Activated T-helper 1 cell treated with anti-CD3 and anti-CD28 coated beads, Interleukin-12 subunit alpha, Interleukin-12 subunit beta, Interleukin-2, Interleukin-4 antibody, amounts not matched to agents 30 ng/mL and 10 ng/mL and 1 ng/mL, durations not matched to agents 14 hours and 24 hours and 36 hours (primary cell): ENCODE results near the gene PLA2G3. TPM values are rescaled to one million over a fixed set of nuclear protein-coding genes. Genes with fewer than 3 reads are reported as not detected.

ENCODE experiments used
- DNase-seq: peaks from one replicate; pipeline ENCODE4 v3.0.0; 2021; ENCODE audit warnings: low spot score
- H3K27ac Mint-ChIP-seq: one replicate; pipeline ENCODE4 v1.8.0; 2021; ENCODE audit warnings: mild to moderate bottlenecking, mixed read lengths
- H3K27me3 Mint-ChIP-seq: one replicate; pipeline ENCODE4 v1.8.0; 2022; ENCODE audit warnings: mild to moderate bottlenecking, moderate library complexity, mixed read lengths; ENCODE audit not compliant: insufficient read depth
- H3K36me3 Mint-ChIP-seq: one replicate; pipeline ENCODE4 v1.8.0; 2021; ENCODE audit warnings: low read depth, mixed read lengths
- H3K4me1 Mint-ChIP-seq: one replicate; pipeline ENCODE4 v1.8.0; 2021; ENCODE audit warnings: low read depth, mixed read lengths
- H3K4me3 Mint-ChIP-seq: one replicate; pipeline ENCODE4 v1.8.0; 2021; ENCODE audit warnings: mild to moderate bottlenecking, moderate library complexity, mixed read lengths
- H3K9me3 Mint-ChIP-seq: one replicate; pipeline ENCODE4 v1.8.0; 2021; ENCODE audit warnings: mixed read lengths
- intact Hi-C: fragments of 100-400 bp; cut with micrococcal nuclease; formaldehyde crosslinking; loops from one replicate; pipeline ENCODE4 v1.15.1; 2024
- total RNA-seq: library from RNA; stranded (reverse); gene quantifications from 2 replicates; pipeline ENCODE4 v1.2.3, GENCODE V29; 2022

The PLA2G3 gene
- total RNA-seq, 1 donor from 2014 or later, result not detected

- no peak overlapping the region for H3K4me3 Mint-ChIP-seq
- intact Hi-C loops, result no loop called here
- H3K36me3 Mint-ChIP-seq, result no peaks in the 10 kb centered on the region
- DNase-seq, result no peak
- H3K27ac Mint-ChIP-seq, result no peak overlapping the region
- H3K27me3 Mint-ChIP-seq, result peaks cover 4% of the 10 kb centered on the region
- H3K4me1 Mint-ChIP-seq, result peaks cover 12% of the 10 kb centered on the region
- H3K9me3 Mint-ChIP-seq, result peaks cover 3% of the 10 kb centered on the region
Observed at GRCh38 chr22:31141551-31141950, 1.2 kb upstream of the PLA2G3 start.

DNA sequence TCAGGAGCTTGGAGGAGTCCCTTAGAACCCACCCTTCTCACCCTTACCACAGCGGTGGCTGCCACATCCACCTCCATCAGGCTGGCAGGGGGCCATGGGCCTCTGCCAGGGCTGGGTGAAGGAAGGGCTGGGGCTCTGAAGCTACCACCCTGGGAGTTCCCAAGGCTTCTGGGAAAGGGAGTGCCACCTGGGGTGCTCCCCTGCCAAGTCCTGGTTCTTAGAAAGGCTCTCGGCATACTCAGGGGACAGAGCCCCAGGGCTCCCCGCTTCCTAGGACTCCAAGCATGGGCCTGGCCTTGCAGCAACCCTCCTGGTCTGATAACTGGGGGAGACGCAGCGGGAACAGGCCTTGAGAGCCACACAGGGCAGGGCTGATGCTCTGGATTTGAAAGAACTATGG, 438 bp upstream of the PLA2G3 start:
- DNase-seq, result no peak
- H3K36me3 Mint-ChIP-seq, result no peaks in the 10 kb centered on the region
- peaks cover 3% of the 10 kb centered on the region for H3K9me3 Mint-ChIP-seq

GRCh38 chr22:31139066-31139465, 1.2 kb downstream of the PLA2G3 start:
- peaks cover 5% of the 10 kb centered on the region for H3K4me1 Mint-ChIP-seq
- peaks cover 4% of the 10 kb centered on the region for H3K27me3 Mint-ChIP-seq
- no peak overlapping the region for H3K4me3 Mint-ChIP-seq
- no peak for DNase-seq
- no peaks in the 10 kb centered on the region for H3K36me3 Mint-ChIP-seq
- no peak overlapping the region for H3K27ac Mint-ChIP-seq
- intact Hi-C loops, result no loop called here
- no peaks in the 10 kb centered on the region for H3K9me3 Mint-ChIP-seq

More for the DNA sequence above, 438 bp upstream of the PLA2G3 start:
- intact Hi-C loops, result no loop called here
- peaks cover 4% of the 10 kb centered on the region for H3K27me3 Mint-ChIP-seq
- no peak overlapping the region for H3K27ac Mint-ChIP-seq
- peaks cover 12% of the 10 kb centered on the region for H3K4me1 Mint-ChIP-seq
- no peak overlapping the region for H3K4me3 Mint-ChIP-seq

- intact Hi-C loops, result no loop called here
- DNase-seq, result no peak
- no peak overlapping the region for H3K27ac Mint-ChIP-seq
- peaks cover 1% of the 10 kb centered on the region for H3K27me3 Mint-ChIP-seq
- H3K4me3 Mint-ChIP-seq, result no peak overlapping the region
- H3K4me1 Mint-ChIP-seq, result no peaks in the 10 kb centered on the region
- no peaks in the 10 kb centered on the region for H3K36me3 Mint-ChIP-seq
- H3K9me3 Mint-ChIP-seq, result no peaks in the 10 kb centered on the region
Observed at GRCh38 chr22:31138126-31138525, 2.2 kb downstream of the PLA2G3 start.

GRCh38 chr22:31137721-31138120, 2.6 kb downstream of the PLA2G3 start:
- H3K36me3 Mint-ChIP-seq, result no peaks in the 10 kb centered on the region
- H3K27ac Mint-ChIP-seq, result no peak overlapping the region
- no peak overlapping the region for H3K4me3 Mint-ChIP-seq
- H3K27me3 Mint-ChIP-seq, result no peaks in the 10 kb centered on the region
- H3K9me3 Mint-ChIP-seq, result no peaks in the 10 kb centered on the region
- no peaks in the 10 kb centered on the region for H3K4me1 Mint-ChIP-seq
- DNase-seq, result no peak
- intact Hi-C loops, result no loop called here

DNA sequence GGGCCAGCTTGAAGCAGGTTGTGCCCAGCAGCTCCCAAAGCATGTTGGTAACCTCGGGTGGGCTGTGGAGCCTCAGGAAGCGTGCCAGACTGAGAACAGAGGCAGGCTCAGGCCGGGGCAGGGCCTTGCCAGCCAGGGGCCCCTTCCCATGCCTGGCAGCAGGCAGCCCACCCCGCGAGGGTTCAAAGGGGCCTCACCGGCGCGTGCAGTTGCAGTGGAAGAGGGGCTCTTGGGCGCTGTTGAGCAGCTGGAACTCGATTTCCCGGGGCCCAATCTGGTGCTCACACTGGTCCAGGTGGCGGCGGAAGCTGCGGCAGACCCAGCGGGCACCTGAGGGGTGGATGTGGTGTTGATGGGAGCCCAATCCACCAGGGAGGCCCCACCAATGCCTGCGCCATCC, 3.6 kb downstream of the PLA2G3 start:
- no peaks in the 10 kb centered on the region for H3K4me1 Mint-ChIP-seq
- DNase-seq, result no peak
- no peaks in the 10 kb centered on the region for H3K27me3 Mint-ChIP-seq
- intact Hi-C loops, result no loop called here
- H3K36me3 Mint-ChIP-seq, result no peaks in the 10 kb centered on the region
- H3K27ac Mint-ChIP-seq, result no peak overlapping the region
- no peaks in the 10 kb centered on the region for H3K9me3 Mint-ChIP-seq
- no peak overlapping the region for H3K4me3 Mint-ChIP-seq

DNA sequence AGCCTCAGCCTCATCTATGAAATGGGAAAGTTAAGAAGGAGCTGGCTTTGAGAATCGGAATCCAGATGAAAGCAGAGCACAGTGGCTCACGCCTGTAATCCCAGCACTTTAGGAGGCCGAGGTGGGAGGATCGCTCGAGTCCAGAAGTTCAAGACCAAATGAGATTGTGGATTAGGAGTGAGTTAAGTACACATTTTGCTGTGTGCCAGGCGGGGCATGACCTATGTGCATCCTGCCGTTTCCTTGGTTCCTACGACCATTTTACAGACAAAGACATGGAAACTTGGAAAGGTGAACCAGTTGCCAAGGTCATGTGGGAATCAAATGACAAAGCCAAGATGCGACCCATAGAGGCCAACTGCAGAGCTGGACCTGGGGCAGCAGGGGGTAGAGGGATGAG, 4.2 kb downstream of the PLA2G3 start:
- Mint-ChIP-seq H3K36me3 (no peaks in the 10 kb centered on the region), H3K27ac (no peak overlapping the region), H3K9me3 (no peaks in the 10 kb centered on the region), H3K4me1 (no peaks in the 10 kb centered on the region), H3K27me3 (no peaks in the 10 kb centered on the region), H3K4me3 (no peak overlapping the region)
- intact Hi-C loops, result no loop called here
- DNase-seq, result no peak

DNA sequence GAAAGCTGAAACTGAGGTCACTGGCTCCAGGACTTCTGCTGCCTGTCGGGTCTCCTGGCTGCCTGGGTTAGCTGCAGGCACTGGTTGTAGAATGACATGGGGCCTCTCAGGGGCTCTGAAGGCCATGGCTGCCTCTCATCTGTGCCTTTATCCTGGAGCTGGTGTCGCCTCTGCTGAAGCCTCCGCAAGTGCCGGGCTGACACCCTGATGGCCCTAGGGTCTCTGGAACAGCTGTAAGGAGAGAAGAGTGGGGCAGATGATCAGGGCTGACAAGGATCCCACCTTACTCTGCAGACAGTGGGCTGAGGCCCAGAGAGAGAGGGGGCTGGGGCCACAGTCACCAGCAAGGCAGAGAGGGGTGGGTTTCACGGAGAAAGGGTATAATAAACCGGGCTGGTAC, 4.6 kb downstream of the PLA2G3 start:
- Mint-ChIP-seq H3K4me1 (no peaks in the 10 kb centered on the region), H3K36me3 (no peaks in the 10 kb centered on the region), H3K27me3 (no peaks in the 10 kb centered on the region), H3K9me3 (no peaks in the 10 kb centered on the region), H3K4me3 (no peak overlapping the region), H3K27ac (no peak overlapping the region)
- no peak for DNase-seq
- intact Hi-C loops, result no loop called here

DNA sequence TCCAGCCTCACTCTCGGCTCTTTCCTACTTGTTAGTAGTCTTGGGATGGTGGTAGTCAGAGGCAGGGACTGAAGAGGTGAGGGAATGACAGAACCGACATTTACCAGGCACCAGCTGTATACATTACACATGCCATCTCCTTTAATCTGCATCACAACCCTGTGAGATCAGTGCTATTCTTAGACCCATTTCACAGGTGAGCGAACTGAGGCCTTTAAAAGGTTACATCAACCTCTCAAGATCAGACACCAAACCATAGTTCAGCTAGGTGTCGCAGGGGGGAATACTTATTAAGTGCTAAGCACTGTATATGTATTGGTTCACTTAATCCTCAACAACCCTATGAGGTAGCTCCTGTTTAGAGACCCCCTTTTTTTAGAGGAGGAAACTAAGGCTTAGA, 5.6 kb downstream of the PLA2G3 start:
- no peak for DNase-seq
- H3K4me1 Mint-ChIP-seq, result no peaks in the 10 kb centered on the region
- no peaks in the 10 kb centered on the region for H3K27me3 Mint-ChIP-seq
- no peak overlapping the region for H3K27ac Mint-ChIP-seq
- intact Hi-C loops, result no loop called here
- no peaks in the 10 kb centered on the region for H3K36me3 Mint-ChIP-seq
- H3K4me3 Mint-ChIP-seq, result no peak overlapping the region
- H3K9me3 Mint-ChIP-seq, result no peaks in the 10 kb centered on the region

GRCh38 chr22:31133911-31134310, 6.4 kb downstream of the PLA2G3 start:
- H3K4me1 Mint-ChIP-seq, result no peaks in the 10 kb centered on the region

GRCh38 chr22:31130873-31131272, 9.4 kb downstream of the PLA2G3 start:
- Mint-ChIP-seq H3K4me1 (no peaks in the 10 kb centered on the region), H3K27me3 (peaks cover 1% of the 10 kb centered on the region)
- DNase-seq, result no peak

More at GRCh38 chr22:31133911-31134310, 6.4 kb downstream of the PLA2G3 start:
- intact Hi-C loops, result no loop called here
- H3K27ac Mint-ChIP-seq, result no peak overlapping the region
- no peak for DNase-seq
- no peaks in the 10 kb centered on the region for H3K36me3 Mint-ChIP-seq
- no peaks in the 10 kb centered on the region for H3K27me3 Mint-ChIP-seq
- H3K9me3 Mint-ChIP-seq, result no peaks in the 10 kb centered on the region
- no peak overlapping the region for H3K4me3 Mint-ChIP-seq

GRCh38 chr22:31128156-31128555, 12.2 kb downstream of the PLA2G3 start:
- DNase-seq, result no peak
- Mint-ChIP-seq H3K36me3 (no peaks in the 10 kb centered on the region), H3K27ac (no peak overlapping the region), H3K9me3 (no peaks in the 10 kb centered on the region), H3K4me1 (no peaks in the 10 kb centered on the region), H3K4me3 (no peak overlapping the region), H3K27me3 (peaks cover 1% of the 10 kb centered on the region)
- intact Hi-C loops, result no loop called here

More at GRCh38 chr22:31130873-31131272, 9.4 kb downstream of the PLA2G3 start:
- Mint-ChIP-seq H3K4me3 (no peak overlapping the region), H3K9me3 (no peaks in the 10 kb centered on the region), H3K27ac (no peak overlapping the region), H3K36me3 (no peaks in the 10 kb centered on the region)
- intact Hi-C loops, result no loop called here

DNA sequence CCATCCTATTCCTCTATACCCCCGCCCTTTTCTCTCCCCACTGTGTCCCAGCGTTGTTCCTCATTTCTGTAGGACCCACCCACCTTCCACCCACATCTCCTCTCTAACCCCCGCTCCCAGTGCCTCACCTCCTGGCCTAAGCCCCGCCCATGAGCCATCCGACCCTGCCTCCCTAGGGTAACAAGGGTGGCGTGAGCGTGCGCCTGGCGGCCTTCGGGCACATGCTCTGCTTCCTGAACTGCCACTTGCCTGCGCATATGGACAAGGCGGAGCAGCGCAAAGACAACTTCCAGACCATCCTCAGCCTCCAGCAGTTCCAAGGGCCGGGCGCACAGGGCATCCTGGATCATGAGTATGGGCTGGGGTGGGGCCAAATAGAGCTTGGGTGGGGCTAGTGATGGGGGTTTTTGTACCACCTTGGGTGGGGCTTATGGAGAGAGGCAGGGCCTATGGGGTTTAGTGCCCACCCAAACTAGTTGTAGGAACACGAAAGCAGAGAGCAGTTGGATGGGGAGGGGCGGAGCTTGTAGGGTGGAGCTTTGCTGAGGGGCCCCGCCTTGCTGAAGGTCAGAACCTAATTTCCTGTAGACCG, 13.0 kb downstream of the PLA2G3 start:
- Mint-ChIP-seq H3K27ac (no peak overlapping the region), H3K4me3 (no peak overlapping the region), H3K27me3 (peaks cover 1% of the 10 kb centered on the region), H3K9me3 (no peaks in the 10 kb centered on the region), H3K36me3 (no peaks in the 10 kb centered on the region), H3K4me1 (no peaks in the 10 kb centered on the region)
- no peak for DNase-seq
- intact Hi-C loops, result no loop called here

DNA sequence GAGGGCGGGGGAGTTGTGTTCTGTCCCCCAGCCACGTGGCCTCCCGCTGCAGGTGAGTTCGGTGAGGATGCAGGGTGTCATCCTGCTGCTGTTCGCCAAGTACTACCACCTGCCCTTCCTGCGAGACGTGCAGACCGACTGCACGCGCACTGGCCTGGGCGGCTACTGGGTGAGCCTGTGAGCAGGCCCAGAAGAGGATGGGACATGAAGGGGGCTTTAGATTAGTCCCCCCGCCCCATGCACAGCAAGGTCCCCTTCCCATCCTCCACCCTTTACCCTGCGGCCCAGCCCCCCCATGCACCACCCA, 13.5 kb downstream of the PLA2G3 start:
- DNase-seq, result no peak
- intact Hi-C loops, result no loop called here
- Mint-ChIP-seq H3K4me3 (no peak overlapping the region), H3K4me1 (no peaks in the 10 kb centered on the region), H3K36me3 (no peaks in the 10 kb centered on the region), H3K9me3 (no peaks in the 10 kb centered on the region), H3K27me3 (peaks cover 3% of the 10 kb centered on the region), H3K27ac (no peak overlapping the region)
